ENCODE measurements around the gene EHBP1.
"Not testable (repeated sequence)": the region's sequence is repeated elsewhere in the genome, so short reads cannot be mapped to it uniquely, and the experiment has no call there.

EHBP1 gene

DNA sequence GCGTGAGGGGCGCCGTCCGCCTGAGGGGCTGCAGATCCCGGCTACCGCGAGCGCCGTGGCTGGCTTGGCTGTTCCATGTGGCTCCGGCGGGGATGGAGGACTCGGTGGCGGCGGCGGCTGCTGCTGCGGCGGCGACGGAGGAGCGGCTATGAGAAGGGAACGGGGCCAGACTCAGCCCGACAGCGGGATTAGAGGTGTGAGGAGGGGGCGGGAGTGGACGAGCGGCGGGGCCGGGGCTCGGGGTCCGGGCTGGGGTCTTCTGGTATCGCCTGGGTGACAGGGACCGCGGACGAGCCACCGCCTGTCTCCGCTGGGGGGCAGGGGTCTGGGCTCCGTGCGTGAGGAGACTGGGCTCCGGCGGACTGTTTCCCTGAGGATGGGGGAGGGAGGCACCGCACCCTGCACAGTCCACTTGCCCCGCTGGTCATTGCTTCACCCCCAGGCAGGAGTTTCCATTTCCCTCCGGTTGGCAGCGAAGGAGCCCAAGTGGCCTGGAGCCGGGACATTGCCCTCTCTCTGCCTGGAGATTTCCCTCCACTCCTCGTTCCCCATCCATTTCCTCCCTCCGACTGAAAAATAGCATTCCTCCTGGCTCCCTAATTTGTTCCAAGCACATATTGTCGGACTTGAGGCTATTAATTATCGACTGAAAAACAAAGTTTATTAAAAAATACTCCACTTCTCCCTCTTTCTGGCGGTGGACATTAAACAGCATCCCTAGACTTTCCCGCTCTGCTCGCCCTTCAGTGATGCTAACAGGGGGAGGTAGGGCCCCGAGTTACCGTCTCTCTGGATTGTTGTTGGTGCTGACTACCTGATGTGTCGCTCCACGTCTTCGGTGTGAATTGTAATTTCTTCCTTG is 577 bp downstream of the EHBP1 start:
- no peak for DNase-seq

DNA sequence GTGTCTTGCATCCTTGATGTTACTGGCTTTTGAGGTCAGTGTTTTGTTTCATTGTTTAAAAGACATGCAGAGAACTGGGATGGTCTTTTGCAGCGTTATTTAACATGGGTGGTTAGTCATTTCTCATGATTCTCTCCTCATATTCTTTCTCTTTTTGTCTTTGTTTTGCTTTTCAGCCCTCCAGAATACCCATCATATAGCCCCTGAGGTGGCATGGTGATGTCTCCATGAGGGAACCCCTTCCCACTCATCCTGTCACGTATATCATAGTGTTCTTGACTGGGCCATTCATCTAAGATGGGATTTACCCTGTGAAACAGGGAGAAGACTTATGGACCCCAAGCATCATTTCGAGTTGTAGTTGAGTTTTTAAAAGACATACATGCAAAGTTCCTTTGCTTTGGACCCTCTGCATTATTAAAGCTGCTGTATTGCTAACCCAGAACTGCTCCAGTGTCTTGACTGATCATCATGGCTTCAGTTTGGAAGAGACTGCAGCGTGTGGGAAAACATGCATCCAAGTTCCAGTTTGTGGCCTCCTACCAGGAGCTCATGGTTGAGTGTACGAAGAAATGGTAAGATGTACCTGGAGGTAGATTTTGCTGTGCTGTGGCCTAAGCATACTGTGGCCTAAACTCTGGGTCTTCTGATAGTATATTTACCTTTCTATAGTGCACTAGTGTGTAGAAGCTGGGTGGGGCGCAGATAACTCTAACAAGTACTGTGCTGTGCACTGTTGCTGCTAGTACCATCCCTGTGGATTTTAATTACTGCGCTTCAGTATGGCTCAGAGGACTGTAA is 1.4 kb downstream of the EHBP1 start:
- no peak for DNase-seq

GRCh38 chr2:62708751-62709150 is 3.2 kb downstream of the EHBP1 start:
- DNase-seq = no peak

DNA sequence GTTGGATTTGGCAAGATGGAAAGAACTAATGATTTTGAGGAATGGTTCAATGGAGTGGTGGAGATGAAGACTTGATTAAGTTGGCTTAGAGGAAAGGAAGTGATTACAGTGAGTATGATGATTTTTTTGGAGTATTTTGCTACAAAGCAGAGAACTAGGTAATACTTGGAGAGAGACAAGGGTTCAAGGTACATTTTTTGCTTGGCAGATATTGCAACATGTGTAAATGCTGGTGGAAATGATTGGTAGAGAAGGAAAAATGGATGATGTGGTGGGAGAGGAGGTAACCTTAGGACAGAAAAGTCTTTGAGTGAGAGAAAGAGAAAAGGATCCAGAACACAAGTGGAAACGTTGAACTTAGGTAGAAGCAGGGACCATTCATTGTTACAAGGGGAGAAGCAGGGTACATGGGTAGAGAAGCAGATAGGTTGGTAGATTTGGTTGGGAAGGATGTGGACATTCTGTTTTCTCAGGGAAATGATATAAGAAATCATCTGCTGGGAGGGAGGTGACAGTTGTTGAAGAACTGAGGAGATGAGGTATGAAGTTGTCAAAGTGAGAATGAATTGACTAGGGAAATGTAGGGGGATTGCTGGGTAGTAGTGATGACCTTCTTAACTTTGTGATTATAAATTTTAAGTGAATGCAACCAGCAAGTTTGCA is 6.5 kb downstream of the EHBP1 start:
- DNase-seq = no peak

- DNase-seq = not testable (repeated sequence)
Observed at GRCh38 chr2:62713196-62713595, 7.7 kb downstream of the EHBP1 start.

- DNase-seq = no peak
Observed at GRCh38 chr2:62713837-62714236, 8.3 kb downstream of the EHBP1 start.

- DNase-seq = no peak
Observed at GRCh38 chr2:62716768-62717167, 11.3 kb downstream of the EHBP1 start.

DNA sequence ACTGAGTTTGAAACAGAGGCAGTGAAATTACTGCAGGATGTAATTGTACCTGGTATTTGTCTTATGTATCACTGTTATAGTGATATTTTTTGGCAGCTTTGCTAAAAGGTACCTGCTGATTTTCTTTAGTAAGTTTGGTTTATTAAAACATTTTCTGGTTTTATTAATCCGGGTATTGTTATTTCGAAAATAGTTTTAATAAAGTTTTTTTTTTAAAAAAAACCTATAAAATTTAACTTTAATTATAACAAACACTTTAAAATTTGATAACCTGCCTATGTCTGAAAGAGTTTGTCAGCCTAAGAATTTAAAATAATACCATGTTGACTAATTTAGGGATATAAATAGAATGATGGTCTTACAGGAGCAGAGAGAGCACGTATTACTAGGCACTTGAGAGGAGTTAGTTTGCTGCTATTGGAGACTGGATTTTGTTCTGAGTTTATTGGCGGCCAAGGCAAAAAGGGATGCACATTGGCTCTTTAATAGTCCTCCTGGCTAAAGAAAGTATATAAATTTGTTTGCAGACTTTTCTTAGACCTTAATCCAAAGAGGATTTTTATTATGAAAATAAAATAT is 12.1 kb downstream of the EHBP1 start:
- no peak for DNase-seq

DNA sequence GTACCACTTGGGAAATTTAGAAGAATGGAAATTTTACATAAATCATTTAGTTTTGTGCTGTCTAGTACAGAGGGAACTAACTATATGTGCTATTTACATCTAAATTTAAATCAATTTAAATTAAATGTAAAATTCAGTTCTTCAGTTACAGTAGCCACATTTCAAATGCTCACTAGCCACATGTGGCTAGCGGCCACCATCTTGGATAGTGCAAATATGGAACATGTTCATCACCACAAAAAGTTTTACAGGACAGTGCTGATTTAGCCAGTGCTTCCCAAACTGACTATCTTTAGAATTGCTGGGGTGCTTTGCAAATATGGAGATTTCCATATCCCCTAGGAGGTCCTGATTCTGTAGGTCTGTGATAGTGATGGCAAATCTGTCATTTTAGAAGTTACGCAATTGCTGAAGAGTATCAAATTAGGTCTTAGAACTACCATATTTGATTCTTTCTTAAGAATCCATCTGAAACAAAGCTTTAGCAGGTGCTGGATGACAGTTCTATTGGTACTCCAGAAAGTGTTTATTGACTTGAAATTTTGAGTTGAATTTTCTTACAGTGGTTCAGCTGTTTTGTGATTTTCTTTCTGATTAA is 12.8 kb downstream of the EHBP1 start:
- DNase-seq = no peak

- no peak for DNase-seq
Observed at GRCh38 chr2:62719757-62720156, 14.2 kb downstream of the EHBP1 start.

GRCh38 chr2:62722679-62723078 is 17.2 kb downstream of the EHBP1 start:
- DNase-seq = no peak

GRCh38 chr2:62723253-62723652 is 17.7 kb downstream of the EHBP1 start:
- DNase-seq = no peak

- no peak for DNase-seq
Observed at GRCh38 chr2:62724106-62724505, 18.6 kb downstream of the EHBP1 start.

- DNase-seq = no peak
Observed at GRCh38 chr2:62724886-62725711, 19.6 kb downstream of the EHBP1 start.

DNA sequence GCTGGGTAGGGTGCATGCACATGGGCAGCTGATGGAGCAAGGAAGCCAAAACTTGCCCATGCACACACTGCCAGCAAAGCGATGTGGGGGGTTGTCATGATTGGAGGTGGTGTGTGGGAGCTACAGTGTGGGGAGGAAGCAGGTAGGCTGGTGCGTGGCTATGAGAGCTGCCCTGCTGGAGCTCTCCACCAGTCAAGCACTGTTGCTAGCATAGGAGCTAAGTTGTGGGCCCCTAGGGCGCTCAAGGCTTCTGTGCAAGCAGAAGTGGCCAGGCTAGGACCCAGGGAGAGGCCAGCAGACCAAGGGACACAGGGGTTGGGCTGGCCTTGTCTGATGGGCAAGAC is 20.2 kb downstream of the EHBP1 start:
- no peak for DNase-seq

- DNase-seq = no peak
Observed at GRCh38 chr2:62727259-62727867, 21.9 kb downstream of the EHBP1 start.

- no peak for DNase-seq
Observed at GRCh38 chr2:62727876-62728566, 22.5 kb downstream of the EHBP1 start.

- DNase-seq = no peak
Observed at GRCh38 chr2:62731275-62731674, 25.8 kb downstream of the EHBP1 start.

DNA sequence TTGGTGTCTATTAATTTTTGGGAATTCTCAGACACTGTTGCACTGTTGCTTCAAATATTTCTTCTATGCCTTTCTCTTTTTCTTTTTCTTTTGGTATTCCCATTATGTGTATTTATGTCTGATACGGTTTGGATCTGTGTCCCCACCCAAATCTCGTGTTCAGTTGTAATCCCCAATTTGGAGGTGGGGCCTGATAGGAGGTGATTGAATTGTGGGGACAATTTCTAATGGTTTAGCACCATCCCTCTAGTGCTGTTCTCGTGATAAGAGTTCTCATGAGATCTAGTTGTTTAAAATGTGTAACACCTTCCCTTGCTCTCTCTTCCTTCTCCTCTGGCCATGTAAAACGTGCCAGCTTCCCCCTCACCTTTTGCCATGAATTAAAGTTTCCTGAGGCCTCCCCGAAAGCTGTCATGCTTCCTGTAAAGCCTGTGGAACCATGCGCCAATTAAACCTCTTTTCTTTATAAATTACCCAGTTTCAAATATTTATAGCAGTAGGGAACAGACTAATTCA is 26.8 kb downstream of the EHBP1 start:
- DNase-seq = no peak

DNA sequence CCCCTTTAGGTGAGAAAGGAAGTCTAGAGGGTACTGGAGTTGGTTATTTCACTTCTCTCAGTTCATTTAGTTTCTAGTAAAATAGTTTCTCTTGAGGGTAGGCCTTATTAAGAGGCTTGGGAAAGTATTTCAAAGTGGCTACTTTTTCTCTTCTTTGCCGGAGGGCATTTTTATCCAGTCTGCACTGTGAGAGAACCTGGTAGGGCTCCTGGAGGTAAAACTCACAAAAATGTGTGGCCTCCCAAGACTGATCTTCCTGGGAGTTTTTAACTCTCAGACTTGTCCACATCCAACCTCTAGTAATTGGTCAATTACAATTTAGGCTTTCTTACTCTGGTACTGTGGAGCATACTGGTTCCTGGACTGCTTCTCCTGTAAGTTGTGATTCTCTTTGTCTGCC is 28.0 kb downstream of the EHBP1 start:
- no peak for DNase-seq
